Psoas muscle (tissue), 8 donors: ENCODE results near the gene YES1. TPM values are rescaled to one million over a fixed set of nuclear protein-coding genes. Genes with fewer than 3 reads are reported as not detected.

Experiments
- ATAC-seq, 4 donors: fragments of 200-7000 bp; cut with Tn5 transposase; one replicate each; pipeline ENCODE4 v1.9.1; 2020; ENCODE audit warnings: moderate library complexity in 3 of 4, mild to moderate bottlenecking in 2 of 4
- DNase-seq, 2 donors: peaks; one replicate each; pipeline ENCODE4 v3.0.0-alpha.2; 2020
- H3K27ac ChIP-seq: fragments of 200-600 bp; one replicate; pipeline ENCODE4 v1.8.0; 2022
- H3K27me3 ChIP-seq, 3 donors: fragments of 200-600 bp in 1 of 3; one replicate each; pipeline versions ENCODE4 v1.6.1 to v1.8.0; 2013 to 2022; ENCODE audit warnings: low read length in 2 of 3, mild to moderate bottlenecking in 2 of 3, moderate library complexity in 1 of 3; ENCODE audit not compliant: insufficient read depth in 3 of 3
- H3K36me3 ChIP-seq, 2 donors: fragments of 200-600 bp in 1 of 2; one replicate each; pipeline versions ENCODE4 v1.6.1 to v1.8.0; 2013 to 2022; ENCODE audit warnings: low read depth in 1 of 2, mild to moderate bottlenecking in 1 of 2, moderate library complexity in 1 of 2; ENCODE audit not compliant: insufficient read depth in 1 of 2
- H3K4me1 ChIP-seq: fragments of 200-600 bp; one replicate; pipeline ENCODE4 v1.8.0; 2022
- H3K4me3 ChIP-seq: fragments of 200-600 bp; one replicate; pipeline ENCODE4 v1.8.0; 2022; ENCODE audit warnings: mild to moderate bottlenecking
- H3K9me3 ChIP-seq: fragments of 200-600 bp; one replicate; pipeline ENCODE4 v1.8.0; 2022
- CTCF ChIP-seq: fragments of 200-600 bp; IDR thresholded peaks from one replicate; pipeline ENCODE4 v1.8.0; 2022; ENCODE audit warnings: antibody characterized with exemption
- WGBS, 3 donors: extraction: QIAGEN DNeasy Blood & Tissue Kit; methylation state at CpG; one replicate each; pipeline versions ENCODE4 v1.1.6 to v1.1.7; 2013; 5-methylcytosine and 5-hydroxymethylcytosine counted together
- intact Hi-C, 2 donors: fragments of 100-400 bp; cut with DNase I; formaldehyde crosslinking; loops; one replicate each; pipeline versions ENCODE4 v1.11.0 to v1.14.2; 2022
- polyA plus RNA-seq, 3 donors: library from polyadenylated mRNA; stranded (reverse); fragments of 200-250 nt; gene quantifications; one replicate each; pipeline ENCODE4 v1.2.3, GENCODE V29; 2013
- total RNA-seq, 4 donors: library from RNA; stranded (reverse); fragmentation: NEBNext Ultra II Directional in 2 of 4; extraction: Animal tissue kit (Norgen Biotek cat#: 25700) in 2 of 4; gene quantifications; one replicate each; pipeline versions ENCODE4 v1.2.1 to v1.2.4, GENCODE V29; 2021 to 2023
- donor health status: healthy with polysubstance abuse.
- donor health status: DM: no; HTN: no; CAD: no; lungs with moderate emphysema.
- donor health status: Bipolar disorder and iron deficiency.
- donor health status: healthy.
- donor health status: DM: yes; HTN: yes; CAD: no.
- donor health status: DM: no; HTN: no; CAD: no.
- donor health status: DM: no; HTN: no; CAD: no.
- donor health status: DM: yes; HTN: yes; CAD: no.

Gene YES1
- total and polyA plus RNA-seq, 7 donors, result 8.7 to 29.5 (median 14.6) TPM

- 83 to 95% (median 88%) methylated on average over 1 of the region's 1 CpG for WGBS, 3 donors
- no peak for ATAC-seq
- no peak overlapping the region for H3K27ac ChIP-seq
Observed at GRCh38 chr18:840023-840408, 28.0 kb upstream of the YES1 start.

GRCh38 chr18:839224-840022 is 27.4 kb upstream of the YES1 start:
- ATAC-seq (peak; percentile 86 to 98 (median 88)), DNase-seq (peak; percentile 87 to 90)
- no peaks in the 10 kb centered on the region for H3K9me3 ChIP-seq
- no peaks in the 10 kb centered on the region for H3K4me1 ChIP-seq
- no peak overlapping the region for H3K27ac ChIP-seq
- peak; percentile 97 for TF ChIP-seq CTCF
- no peak overlapping the region for H3K4me3 ChIP-seq
- H3K27me3 ChIP-seq, result no peaks in the 10 kb centered on the region
- WGBS, 3 donors, result 18 to 19% (median 19%) methylated on average over 14 of the region's 14 CpGs
- no peaks in the 10 kb centered on the region for H3K36me3 ChIP-seq
- intact Hi-C loops, result loop anchor here (2.0 to 10.0 kb wide), 2 partner anchors 215 to 217 kb away; no protein-coding TSS in a partner anchor

More at GRCh38 chr18:840023-840408, 28.0 kb upstream of the YES1 start:
- H3K27me3 ChIP-seq, result no peaks in the 10 kb centered on the region
- intact Hi-C loops, result no loop called here
- H3K4me1 ChIP-seq, result no peaks in the 10 kb centered on the region
- no peaks in the 10 kb centered on the region for H3K9me3 ChIP-seq
- H3K36me3 ChIP-seq, result no peaks in the 10 kb centered on the region
- TF ChIP-seq CTCF, result no peak
- DNase-seq, result no peak
- H3K4me3 ChIP-seq, result no peak overlapping the region

- Histone ChIP-seq H3K9me3 (no peaks in the 10 kb centered on the region), H3K36me3 (no peaks in the 10 kb centered on the region), H3K4me3 (no peak overlapping the region), H3K27me3 (no peaks in the 10 kb centered on the region), H3K4me1 (no peaks in the 10 kb centered on the region), H3K27ac (no peak overlapping the region)
- DNase-seq (no peak), ATAC-seq (no peak)
- 81 to 88% (median 86%) methylated on average over 2 of the region's 2 CpGs for WGBS, 3 donors
- intact Hi-C loops, result loop anchor here (2.0 to 10.0 kb wide), 2 partner anchors 213 to 215 kb away; no protein-coding TSS in a partner anchor
- no peak for TF ChIP-seq CTCF
Observed at GRCh38 chr18:837922-838321, 25.9 kb upstream of the YES1 start.

- Histone ChIP-seq H3K9me3 (no peaks in the 10 kb centered on the region), H3K4me3 (no peak overlapping the region), H3K27ac (no peak overlapping the region), H3K27me3 (no peaks in the 10 kb centered on the region), H3K36me3 (no peaks in the 10 kb centered on the region), H3K4me1 (peaks cover 3% of the 10 kb centered on the region)
- 68 to 85% (median 79%) methylated on average over 8 of the region's 8 CpGs for WGBS, 3 donors
- DNase-seq (no peak), ATAC-seq (no peak)
- no peak for TF ChIP-seq CTCF
- intact Hi-C loops, result loop anchor here in 1 of 2 donors (5.0 to 10.0 kb wide), 2 partner anchors 92 to 209 kb away; no protein-coding TSS in a partner anchor
Observed at GRCh38 chr18:834082-834720, 22.2 kb upstream of the YES1 start.
